Renal cortical epithelial cell (primary cell): ENCODE data around the gene TMBIM6. TPM values are rescaled to one million over a fixed set of nuclear protein-coding genes. Genes with fewer than 3 reads are reported as not detected.
"Not testable (repeated sequence)": the region's sequence is repeated elsewhere in the genome, so short reads cannot be mapped to it uniquely, and the experiment has no call there.

Experiments
- DNase-seq: peaks from one replicate; pipeline ENCODE4 v3.0.0-alpha.2; 2011; ENCODE audit warnings: low read depth
- total RNA-seq: library from RNA; depleted of rRNA; stranded (reverse); fragments of >200 nt; gene quantifications from 2 replicates; pipeline ENCODE4 v1.2.3, GENCODE V29; 2014

TMBIM6 gene, protein sequence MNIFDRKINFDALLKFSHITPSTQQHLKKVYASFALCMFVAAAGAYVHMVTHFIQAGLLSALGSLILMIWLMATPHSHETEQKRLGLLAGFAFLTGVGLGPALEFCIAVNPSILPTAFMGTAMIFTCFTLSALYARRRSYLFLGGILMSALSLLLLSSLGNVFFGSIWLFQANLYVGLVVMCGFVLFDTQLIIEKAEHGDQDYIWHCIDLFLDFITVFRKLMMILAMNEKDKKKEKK
- 496 and 679 TPM in 2 replicates for total RNA-seq

DNA sequence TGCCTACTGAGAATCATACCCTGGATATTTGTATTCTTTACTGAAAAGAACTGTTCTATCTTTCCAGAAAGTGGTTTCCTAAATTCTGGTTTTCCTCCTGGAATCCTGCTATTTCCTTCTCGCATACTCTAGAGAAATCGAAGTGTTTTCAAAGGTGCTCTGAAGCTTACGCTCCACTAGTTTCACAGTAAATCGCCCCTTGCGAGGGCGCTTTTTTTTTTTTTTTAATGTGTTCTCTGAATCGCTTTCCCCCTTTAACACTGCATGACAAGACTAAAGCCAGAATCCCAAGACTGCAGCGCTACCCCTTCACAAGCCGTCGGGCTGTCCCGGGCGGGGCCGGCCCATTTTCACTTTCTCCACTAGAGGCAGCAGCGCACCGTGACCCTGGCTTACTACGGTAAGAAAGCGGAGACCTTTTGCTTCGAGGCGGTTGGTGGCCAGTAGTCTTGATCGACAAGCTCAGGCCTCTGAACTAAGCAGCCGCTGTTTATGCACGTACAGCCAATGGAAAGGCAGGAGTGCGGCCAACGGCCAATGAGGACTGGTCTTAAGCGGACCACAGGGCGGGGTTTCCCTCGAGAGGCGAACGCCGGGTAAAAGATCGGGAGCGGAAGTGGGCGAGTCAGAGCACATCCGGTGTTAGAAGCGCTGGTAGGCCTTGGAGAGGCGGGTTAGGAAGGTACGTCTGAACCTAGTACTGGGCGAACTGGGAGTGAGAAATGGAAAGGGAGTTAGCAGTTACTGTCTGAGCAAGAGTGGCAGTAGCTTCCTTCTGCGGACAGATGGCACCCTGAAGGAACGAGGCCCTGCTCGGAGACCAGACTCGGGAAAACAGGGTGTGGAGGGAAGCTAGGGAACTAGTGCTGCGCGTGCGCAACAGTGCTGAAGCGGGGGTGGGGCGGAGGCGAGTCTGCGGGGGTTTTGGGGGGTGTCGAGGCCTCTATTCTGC, at the start of gene TMBIM6:
TSS of gene TMBIM6 (plus strand) at position 628 of the 952 bp plus-strand sequence. CDS start 10,937 bp downstream, outside the sequence.
- peak; percentile 100 for DNase-seq

DNA sequence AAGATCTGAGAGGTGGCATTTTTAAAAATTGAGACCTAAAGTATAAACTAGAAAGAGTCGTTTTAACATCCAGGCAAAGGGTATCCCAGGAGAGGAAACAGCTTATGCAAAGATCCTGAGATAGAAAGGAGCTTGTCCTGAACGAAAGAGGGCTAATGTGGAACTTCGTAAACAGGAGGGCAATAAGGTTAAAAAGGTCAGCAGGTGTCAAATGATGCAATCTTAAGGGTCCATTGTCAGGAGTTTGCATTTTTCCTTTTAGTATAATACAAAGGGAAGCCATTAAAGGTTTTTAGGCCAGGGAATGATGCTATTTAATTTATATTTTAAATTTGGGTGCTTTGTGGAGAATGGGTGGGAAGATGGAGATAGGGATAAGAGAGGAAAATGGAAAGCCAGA, 48.5 kb upstream of the TMBIM6 start:
- no peak for DNase-seq

DNA sequence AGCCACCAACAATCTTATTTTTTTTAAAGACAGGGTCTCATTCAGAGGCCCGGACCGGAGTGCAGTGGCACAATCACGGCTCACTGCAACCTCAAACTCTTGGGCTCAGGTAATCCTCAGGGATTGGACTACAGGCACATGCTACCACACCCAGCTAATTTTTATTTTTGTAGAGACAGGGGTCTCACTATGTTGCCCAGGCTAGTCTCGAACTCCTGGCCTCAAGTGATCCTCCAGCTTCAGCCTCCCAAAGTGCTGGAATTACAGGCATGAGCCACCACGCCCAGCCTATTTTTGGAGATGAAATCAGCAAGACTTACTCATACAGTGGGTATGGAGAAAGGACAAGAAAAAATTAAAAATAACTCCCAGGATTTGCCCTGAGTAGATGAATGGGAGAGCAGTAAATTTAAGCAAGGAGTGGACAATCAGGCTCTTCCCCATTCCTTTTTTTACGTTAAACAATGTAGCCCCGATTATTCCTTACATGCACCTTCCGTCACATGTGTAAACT, 47.4 kb upstream of the TMBIM6 start:
- DNase-seq = no peak

DNA sequence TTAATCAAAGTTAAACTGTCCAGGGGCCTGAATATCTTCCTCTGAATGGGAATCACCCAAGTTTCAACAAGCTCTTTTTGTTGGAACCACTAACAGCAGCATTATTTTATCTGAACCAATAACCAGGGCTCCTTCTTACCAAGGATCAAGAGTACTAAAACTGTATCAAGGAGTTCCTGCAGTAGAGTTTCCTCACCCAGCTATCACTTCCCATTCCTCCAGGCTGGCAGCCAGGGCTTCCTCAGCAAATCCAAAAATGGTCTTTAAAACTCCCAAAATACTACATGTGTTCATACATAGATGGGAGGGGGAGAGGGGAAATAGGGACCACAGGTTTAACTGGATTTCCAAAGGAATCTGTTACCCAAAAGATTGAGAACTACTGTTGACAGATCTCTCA, 44.6 kb upstream of the TMBIM6 start:
- no peak for DNase-seq

DNA sequence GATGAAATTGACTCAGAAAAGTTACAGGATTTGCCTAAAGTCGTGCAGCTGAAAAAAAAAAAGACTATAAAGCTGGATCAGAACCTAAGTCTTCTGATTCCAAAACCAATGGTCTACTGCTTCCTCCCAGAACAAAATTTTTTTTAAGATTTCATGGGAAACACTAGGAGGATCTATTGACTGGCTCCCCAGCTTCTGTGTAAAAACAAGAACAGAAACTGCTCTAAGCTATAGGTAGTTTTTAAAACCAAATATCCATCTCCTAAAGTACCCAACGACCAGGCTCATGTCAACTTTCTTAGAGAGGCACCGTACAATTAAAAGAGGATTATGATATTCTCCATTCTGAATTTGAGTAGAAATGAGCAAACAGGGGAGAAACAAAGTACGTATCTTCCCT, 43.5 kb upstream of the TMBIM6 start:
- DNase-seq = no peak

DNA sequence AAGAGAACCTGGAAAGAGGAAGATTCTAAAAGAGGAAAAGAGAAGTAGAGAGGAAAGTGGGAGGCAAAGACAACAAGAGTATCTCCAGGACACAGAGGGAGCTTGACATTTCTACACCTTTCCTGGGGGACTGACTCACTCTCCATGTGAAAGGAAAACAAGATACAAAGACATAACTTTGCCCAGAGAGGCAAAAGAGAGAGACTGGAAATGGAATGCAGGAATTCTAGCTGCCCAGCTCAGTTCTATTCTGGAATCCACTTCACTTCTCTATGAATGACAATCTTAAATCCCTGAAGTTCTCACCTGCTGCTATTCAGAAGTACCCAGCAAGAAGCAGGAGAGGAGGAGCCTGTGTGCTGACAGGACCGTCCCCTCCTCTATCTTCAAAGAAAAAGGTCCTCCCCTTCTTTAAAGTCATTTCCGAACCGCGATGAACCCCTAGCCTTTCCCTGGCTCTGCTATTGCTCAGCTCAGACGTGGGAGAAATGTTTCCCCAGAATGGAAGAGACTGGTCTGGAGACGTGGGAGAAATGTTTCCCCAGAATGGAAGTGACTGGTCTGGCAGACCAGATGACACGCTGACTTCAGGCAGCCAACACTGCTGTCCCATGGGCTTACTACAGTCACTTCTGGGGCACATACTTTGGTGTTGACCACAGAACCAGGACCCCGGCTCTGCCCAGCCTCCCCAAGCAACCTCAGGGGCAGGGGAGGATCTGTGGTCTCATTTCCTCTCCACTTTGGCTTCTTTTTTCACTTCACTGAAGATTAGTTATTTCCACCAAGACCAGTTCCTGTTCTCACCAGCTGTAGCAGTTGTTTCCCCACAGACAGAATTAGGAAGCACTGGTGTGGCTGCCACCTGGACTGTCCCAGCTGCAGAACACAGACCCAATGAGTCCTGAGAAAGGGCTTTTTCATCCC, 42.5 kb upstream of the TMBIM6 start:
- DNase-seq = peak; percentile 90

DNA sequence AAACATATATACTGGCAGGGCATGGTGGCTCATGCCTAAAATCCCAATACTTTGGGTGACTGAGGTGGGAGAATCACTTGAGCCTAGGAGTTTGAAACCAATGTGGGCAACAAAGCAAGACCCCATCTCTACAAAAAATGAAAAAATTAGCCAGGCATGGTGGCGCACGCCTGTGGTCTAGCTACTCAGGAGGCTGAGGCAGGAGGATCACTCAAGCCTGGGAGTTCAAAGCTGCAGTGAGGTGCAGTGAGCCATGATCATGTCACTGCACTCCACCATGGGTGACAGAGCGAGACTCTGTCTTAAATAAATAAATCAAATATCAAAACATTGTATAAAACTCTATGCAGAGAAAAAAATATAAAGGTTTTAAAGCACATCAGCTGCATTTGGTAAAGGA, 39.3 kb upstream of the TMBIM6 start:
- DNase-seq = no peak

DNA sequence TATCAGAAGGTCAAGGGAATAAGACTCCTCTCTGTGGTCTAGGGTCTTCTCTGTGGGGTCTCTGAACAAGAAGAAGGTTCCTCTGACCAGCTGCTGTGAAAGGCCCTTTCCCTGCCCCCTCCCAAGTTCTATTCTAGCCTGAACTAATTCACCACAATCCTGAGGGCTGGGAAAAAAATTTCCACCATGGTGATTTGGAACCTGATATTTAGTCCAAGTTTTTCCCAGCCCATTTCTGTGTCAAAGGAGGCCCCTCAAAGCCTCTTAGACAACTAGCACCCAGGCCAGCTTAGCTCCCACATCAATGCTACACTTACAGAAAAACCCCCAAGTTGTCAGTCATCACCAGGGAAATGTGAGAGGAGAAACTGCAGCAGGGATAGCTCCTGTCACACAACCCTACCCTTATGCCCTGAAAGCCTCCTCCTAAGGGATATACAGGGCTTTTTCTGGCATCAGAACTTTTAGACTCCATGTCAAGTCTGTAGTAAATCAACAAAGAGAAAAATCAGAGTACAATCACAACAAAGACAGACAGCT, 38.6 kb upstream of the TMBIM6 start:
- DNase-seq = no peak

DNA sequence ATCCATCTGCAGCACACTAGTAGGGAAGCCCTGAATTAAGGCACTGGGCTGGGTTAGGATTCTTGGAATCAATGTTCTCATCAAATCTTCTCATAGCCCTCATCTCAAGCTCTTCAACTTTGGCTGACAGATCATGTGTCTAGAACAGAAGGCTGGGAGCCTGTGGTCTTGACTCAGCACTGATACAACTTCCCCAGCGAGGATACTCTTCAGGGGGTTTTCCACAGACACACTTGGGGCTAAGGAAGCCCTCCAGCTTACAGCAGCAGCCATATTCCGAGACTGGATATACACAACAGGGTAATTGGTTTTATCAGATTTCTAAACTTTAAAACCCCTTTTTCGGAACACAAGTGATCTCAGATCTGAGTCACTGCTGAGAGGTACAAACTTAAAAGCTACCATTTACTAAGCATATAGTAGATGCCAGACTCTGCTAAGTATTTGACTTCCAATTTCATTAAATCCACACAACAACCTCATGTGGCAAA, 37.7 kb upstream of the TMBIM6 start:
- peak; percentile 66 for DNase-seq

DNA sequence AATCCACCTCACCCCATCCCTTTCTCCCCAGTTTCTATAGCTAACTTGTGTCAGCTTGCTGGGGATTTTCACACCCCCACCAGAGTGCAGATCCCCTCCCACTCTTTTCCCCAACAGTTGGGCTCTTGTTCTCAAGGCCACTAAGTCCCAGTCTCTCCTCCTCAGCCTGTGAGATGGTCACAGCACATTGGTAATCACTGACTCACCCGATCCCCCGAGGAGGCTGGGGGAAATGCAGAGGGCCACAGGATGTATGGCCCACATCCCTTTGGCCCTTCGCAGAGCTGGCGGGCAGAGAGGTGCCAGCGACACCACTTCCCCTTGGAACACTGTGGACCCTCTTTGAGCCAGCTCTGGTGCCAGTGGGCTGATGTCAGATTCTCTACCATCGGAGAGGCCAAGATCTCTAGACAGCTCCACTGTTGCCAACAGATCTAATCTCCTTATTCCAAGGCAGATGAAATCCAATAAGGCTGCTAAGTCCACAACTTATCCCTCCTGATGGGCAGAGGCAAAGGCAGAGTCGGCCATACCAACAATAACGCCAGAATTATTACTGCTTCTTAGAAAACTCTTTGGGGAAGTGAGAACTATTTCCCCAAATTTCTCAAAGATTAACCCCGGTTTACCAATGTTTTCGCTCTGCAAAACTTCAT, 35.8 kb upstream of the TMBIM6 start:
- peak; percentile 75 for DNase-seq

DNA sequence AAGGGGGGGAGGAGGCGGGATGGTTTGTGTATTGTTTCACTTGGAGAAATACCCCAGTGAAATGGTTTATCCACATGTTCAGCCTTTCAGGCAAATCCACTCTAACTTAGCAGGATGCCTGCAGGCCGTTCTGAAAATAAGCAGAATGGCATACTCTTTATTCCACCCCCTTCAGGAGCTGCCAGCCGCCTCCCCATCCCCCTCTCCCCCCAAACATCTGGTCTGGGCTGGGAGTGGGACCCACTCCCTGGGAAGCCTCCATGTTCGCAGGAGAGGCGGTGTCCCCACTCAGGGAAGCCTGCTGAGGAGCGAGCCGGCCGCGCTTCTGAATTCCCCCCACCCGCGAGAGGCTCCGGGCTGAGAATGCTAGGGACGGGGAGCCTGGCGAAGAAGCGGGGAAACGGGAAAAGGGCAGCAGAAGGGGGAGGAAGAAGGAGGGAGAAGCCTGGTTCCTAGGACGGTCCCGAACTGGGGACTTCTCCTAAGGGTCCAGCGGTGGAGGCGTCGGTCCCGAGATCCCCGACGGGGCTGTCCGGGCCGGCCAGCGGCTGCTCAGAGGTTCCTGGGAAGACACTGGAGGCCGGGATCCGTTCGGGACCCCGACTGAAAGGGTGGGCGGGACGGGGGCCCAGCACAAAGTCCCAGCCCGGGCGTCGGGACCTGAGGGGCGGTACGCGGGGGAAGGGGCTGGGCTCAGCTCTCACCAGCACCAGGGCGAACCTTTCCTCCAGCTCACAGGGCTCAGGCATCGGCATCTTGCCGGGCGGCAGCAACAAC, 34.8 kb upstream of the TMBIM6 start:
- peak; percentile 40 for DNase-seq

DNA sequence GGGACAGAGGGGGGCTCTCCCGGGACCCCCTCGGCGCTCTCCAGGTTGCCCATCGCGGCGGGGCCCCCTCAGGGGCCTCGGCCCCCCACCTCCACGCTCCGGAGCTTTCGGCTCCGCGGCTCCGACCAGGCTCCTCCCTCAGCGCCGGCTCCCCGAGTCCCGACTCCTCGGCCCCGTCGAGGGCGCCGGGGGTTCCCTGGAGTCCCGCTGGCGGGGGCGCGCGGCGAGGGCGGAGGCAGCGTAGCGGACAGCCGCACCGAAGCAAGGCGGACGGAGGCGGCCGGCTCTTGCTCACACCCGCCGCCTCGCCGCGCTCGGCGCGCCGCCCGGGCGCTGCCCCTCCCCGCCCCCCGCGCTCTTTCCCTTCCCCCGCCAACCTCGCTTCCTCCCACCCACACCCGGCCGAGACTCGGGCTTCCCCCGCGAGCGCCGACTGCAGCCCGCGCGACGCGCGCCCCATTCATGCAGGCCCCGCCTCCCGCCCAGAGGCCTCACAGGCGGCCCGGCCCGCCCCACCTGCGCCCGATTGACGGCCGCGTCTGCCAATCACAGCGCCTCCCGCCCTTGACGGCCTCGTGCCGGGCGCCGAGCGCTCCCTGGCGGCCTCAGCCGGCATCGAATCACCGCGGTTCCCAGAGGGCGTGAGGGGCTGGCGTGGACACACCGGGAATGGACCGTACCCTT, 34.1 kb upstream of the TMBIM6 start, which contains the start of gene FMNL3:
TSS of gene FMNL3 (minus strand) at position 278 of the 684 bp plus-strand sequence. CDS start at position 53, 225 bp downstream.
- DNase-seq = peak; percentile 75

DNA sequence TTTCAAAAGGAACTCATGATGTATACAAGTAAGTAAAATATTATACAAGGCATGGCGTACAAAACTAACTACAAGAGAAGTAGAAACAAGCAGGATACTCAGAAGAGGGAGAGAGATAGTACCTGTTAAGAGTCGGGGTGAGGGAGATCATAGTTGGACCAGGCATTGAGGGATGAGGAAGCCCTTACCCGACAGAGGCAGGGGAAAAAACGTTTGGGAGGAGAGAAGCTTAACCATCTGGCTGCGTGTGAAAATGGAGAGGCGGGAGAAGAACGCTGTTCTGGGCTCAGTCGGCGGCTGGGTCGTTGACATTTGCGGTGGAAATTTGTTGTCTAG, 33.6 kb upstream of the TMBIM6 start:
- DNase-seq = no peak

DNA sequence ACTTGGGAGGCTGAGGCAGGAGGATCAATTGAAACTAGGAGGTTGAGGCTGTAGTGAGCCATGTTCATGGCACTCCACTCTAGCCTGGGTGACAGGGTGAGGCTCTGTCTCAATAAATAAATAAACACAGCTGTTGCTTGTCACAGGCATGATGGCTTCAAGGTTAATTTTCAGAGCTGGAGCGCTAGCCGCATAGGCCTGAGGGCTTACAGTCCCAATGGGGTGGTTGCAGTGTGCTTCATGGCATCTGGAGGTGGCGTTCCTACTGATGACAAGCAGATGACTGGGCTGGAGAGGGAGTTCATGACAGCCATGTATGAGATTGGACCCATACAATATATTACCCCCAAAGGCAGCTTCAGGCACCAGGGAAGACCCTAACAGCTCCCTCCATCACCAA, 32.5 kb upstream of the TMBIM6 start:
- no peak for DNase-seq

DNA sequence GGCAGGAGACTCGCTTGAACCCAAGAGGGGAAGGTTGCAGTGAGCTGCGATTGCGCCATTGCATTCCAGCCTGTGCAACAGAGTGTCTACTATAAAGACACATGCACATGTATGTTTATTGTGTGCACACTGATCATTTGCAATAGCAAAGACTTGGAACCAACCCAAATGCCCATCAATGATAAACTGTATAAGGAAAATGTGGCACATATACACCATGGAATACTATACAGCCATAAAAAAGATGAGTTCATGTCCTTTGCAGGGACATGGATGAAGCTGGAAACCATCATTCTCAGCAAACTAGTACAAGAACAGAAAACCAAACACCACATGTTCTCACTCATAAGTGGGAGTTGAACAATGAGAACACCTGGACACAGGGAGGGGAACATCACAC, 27.4 kb upstream of the TMBIM6 start:
- not testable (repeated sequence) for DNase-seq

DNA sequence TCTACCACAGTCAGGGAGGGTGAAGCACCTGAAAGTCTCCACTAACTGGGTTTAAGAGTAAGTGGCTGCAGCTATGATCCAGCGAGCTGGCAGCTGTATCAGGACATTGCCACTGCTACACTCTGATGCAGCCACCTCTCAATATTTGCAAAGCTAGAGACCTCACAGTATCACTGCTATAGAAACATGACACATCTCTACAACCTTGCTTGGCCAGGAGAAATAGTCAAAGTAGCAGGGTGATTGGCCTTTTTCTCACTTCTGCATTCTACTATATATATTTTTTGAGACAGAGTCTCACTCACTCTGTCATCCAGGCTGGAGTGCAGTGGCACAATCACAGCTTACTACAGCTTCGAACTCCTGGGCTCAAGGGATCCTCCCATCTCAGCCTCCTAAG, 24.8 kb upstream of the TMBIM6 start:
- DNase-seq = no peak

DNA sequence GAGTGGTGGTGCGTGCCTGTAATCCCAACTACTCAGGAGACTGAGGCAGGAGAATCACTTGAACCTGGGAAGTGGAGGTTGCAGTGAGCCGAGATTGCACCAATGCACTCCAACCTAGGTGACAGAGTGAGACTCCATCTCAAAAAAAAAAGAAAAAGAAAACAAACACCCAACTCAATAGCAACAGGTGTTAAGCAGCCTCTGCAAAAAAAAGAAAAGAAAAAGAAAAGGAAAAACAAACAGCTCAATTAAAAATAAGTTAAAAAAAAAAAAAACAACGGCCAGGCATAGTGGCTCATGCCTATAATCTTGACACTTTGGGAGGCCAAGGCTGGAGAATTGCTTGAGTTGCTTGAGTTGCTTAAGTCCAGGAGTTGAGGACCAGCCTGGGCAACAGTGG, 23.6 kb upstream of the TMBIM6 start:
- DNase-seq = not testable (repeated sequence)

DNA sequence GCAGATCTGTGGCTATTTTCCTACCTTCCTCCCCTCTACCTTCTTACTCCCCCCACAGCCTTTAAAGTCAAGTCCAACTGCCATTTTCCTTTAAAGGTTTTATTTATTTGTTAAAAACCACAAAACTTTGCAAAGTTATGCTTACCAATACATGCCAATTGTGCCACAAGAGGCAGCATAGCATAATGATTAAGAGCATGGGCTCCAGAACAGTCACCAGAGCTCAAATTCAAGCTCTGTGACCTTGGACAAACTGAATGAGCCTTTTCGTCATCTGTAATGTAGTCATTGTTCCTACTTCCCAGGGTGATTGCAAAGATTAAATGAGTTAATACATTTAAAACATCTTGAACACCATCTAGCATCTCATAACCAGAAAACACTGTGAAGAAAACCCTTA, 21.1 kb upstream of the TMBIM6 start:
- peak; percentile 28 for DNase-seq

DNA sequence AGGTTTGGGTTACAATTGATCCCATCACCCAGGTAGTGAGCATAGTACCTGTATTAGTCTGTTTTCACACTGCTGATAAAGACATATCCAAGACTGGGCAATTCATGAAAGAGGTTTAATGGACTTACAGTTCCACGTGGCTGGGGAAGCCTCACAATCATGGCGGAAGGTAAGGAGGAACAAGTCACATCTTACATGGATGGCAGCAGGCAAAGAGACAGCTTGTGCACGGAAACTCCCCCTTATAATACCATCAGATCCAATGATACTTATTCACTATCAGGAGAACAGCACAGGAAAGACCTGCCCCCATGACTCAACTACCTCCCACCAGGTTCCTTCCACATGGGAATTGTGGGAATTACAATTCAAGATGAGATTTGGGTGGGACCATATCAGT, 20.0 kb upstream of the TMBIM6 start:
- DNase-seq = not testable (repeated sequence)
